Measurements from ENCODE around the gene GCH1. TPM values are rescaled to one million over a fixed set of nuclear protein-coding genes. Genes with fewer than 3 reads are reported as not detected.
A peak's percentile ranks its signal among the peaks of the same experiment; 100 is the strongest.
"Not testable (repeated sequence)": the region's sequence is repeated elsewhere in the genome, so short reads cannot be mapped to it uniquely, and the experiment has no call there.

The GCH1 gene
- total RNA-seq, 1 donor from 2014 or later, result 0.43 TPM

DNA sequence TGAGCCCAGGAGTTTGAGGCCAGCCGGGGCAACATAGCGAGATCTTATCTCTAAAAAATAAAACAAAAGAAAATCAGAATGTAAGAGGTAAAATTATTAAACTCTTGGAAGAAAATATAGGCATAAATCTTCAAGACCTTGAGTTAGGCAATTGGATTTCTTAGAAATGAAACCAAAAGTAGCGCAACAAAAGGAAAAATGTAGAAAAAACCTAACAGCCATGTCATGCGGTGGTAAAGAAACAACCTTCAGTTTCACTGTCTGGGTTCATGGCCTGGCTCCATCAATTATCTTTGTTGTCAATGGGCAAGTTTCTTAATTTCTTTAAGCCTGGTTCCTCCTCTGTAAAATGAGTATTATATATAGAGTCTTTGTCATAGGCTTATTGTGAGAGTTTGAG is 5.6 kb upstream of the GCH1 start:
- no peaks in the 10 kb centered on the region for H3K4me1 Mint-ChIP-seq (ENCODE audit: unreplicated experiment)
- no peak overlapping the region for H3K4me3 Mint-ChIP-seq (ENCODE audit: unreplicated experiment)
- TF ChIP-seq, protein P1, sequence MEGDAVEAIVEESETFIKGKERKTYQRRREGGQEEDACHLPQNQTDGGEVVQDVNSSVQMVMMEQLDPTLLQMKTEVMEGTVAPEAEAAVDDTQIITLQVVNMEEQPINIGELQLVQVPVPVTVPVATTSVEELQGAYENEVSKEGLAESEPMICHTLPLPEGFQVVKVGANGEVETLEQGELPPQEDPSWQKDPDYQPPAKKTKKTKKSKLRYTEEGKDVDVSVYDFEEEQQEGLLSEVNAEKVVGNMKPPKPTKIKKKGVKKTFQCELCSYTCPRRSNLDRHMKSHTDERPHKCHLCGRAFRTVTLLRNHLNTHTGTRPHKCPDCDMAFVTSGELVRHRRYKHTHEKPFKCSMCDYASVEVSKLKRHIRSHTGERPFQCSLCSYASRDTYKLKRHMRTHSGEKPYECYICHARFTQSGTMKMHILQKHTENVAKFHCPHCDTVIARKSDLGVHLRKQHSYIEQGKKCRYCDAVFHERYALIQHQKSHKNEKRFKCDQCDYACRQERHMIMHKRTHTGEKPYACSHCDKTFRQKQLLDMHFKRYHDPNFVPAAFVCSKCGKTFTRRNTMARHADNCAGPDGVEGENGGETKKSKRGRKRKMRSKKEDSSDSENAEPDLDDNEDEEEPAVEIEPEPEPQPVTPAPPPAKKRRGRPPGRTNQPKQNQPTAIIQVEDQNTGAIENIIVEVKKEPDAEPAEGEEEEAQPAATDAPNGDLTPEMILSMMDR (IDR thresholded peaks at IDR 0.05), result no peak
- H3K9me3 Mint-ChIP-seq (ENCODE audit: unreplicated experiment), result no peaks in the 10 kb centered on the region
- no peaks in the 10 kb centered on the region for H3K36me3 Mint-ChIP-seq (ENCODE audit: unreplicated experiment)
- H3K27me3 Mint-ChIP-seq (ENCODE audit: unreplicated experiment), result peaks cover 23% of the 10 kb centered on the region
- no peak overlapping the region for H3K27ac Mint-ChIP-seq (ENCODE audit: unreplicated experiment)
- DNase-seq (ENCODE audit: extremely low spot score, unreplicated experiment), result no peak

DNA sequence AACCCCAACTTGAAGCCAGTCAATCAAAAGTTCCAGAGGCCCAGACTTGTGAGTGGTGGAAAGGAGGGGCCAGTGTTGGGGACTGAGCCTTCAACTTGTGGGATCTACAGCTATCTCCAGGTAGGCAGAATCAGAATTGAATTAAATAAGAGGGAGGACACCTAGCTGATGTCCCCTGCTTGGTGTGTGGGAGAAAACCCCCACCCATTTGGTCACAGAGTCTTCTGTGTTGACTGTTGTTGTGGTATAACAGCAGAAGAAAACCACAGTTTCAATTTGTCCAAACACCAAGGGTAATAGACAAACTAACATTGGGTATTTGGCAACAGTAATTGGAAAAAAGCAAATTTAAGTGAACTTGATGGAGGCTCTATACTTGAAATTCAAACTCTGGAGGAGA is 3.4 kb upstream of the GCH1 start:
- Mint-ChIP-seq H3K36me3 (ENCODE audit: unreplicated experiment) (no peaks in the 10 kb centered on the region), H3K9me3 (ENCODE audit: unreplicated experiment) (no peaks in the 10 kb centered on the region), H3K27ac (ENCODE audit: unreplicated experiment) (no peak overlapping the region), H3K4me3 (ENCODE audit: unreplicated experiment) (no peak overlapping the region), H3K27me3 (ENCODE audit: unreplicated experiment) (peaks cover 28% of the 10 kb centered on the region), H3K4me1 (ENCODE audit: unreplicated experiment) (peaks cover 6% of the 10 kb centered on the region)
- TF ChIP-seq, protein P1 (IDR thresholded peaks at IDR 0.05), result no peak
- DNase-seq (ENCODE audit: extremely low spot score, unreplicated experiment), result no peak

DNA sequence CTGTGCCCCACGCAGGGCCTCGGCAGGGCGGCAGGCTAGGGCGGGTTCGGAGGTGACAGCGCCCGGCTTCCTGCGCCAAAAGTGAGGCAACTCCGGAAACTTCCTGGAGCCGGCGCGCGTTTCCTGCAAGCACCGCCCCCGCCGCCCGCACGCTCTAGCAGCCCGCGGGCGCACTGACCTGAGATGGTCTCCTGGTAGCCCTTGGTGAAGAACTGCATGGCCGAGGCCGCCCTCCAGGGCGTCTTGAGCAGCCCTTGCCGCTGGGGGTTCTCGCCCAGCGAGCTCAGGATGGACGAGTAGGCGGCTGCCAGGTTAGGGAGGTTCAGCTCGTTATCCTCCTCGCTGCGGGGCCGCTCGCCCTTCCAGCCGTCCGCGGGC is 494 bp downstream of the GCH1 start:
- peak overlapping the region; percentile 77 for H3K4me3 Mint-ChIP-seq (ENCODE audit: unreplicated experiment)
- peaks cover 23% of the 10 kb centered on the region for H3K27me3 Mint-ChIP-seq (ENCODE audit: unreplicated experiment)
- TF ChIP-seq, protein P1 (IDR thresholded peaks at IDR 0.05), result no peak
- H3K36me3 Mint-ChIP-seq (ENCODE audit: unreplicated experiment), result no peaks in the 10 kb centered on the region
- no peak overlapping the region for H3K27ac Mint-ChIP-seq (ENCODE audit: unreplicated experiment)
- no peaks in the 10 kb centered on the region for H3K9me3 Mint-ChIP-seq (ENCODE audit: unreplicated experiment)
- peaks cover 10% of the 10 kb centered on the region for H3K4me1 Mint-ChIP-seq (ENCODE audit: unreplicated experiment)
- DNase-seq (ENCODE audit: extremely low spot score, unreplicated experiment), result peak; percentile 86

- DNase-seq (ENCODE audit: extremely low spot score, unreplicated experiment), result no peak
- peaks cover 10% of the 10 kb centered on the region for H3K4me1 Mint-ChIP-seq (ENCODE audit: unreplicated experiment)
- no peak overlapping the region for H3K27ac Mint-ChIP-seq (ENCODE audit: unreplicated experiment)
- H3K9me3 Mint-ChIP-seq (ENCODE audit: unreplicated experiment), result no peaks in the 10 kb centered on the region
- no peaks in the 10 kb centered on the region for H3K36me3 Mint-ChIP-seq (ENCODE audit: unreplicated experiment)
- H3K27me3 Mint-ChIP-seq (ENCODE audit: unreplicated experiment), result peaks cover 20% of the 10 kb centered on the region
- H3K4me3 Mint-ChIP-seq (ENCODE audit: unreplicated experiment), result peak overlapping the region; percentile 77
- TF ChIP-seq, protein P1 (IDR thresholded peaks at IDR 0.05), result no peak
These were observed 1.1 kb downstream of the GCH1 start for GRCh38 chr14:54901380-54902142.

DNA sequence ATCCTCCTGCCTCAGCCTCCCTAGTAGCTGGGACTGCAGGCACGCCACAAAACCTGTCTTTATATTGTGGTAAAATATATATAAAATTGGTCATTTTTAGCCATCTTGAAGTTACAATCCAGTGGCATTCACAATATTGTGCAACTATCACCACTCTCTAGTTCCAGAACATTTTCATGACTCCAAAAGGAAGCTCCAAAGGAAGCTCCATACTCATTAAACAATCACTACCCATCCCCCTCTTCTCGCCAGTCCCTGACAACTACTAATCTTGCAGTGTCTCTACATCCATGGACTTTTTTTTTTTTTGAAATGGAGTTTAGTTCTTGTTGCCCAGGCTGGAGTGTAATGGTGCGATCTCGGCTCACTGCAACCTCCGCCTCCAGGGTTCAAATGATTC is 3.1 kb downstream of the GCH1 start:
- Mint-ChIP-seq H3K9me3 (ENCODE audit: unreplicated experiment) (no peaks in the 10 kb centered on the region), H3K4me1 (ENCODE audit: unreplicated experiment) (peaks cover 10% of the 10 kb centered on the region), H3K27me3 (ENCODE audit: unreplicated experiment) (peaks cover 12% of the 10 kb centered on the region), H3K27ac (ENCODE audit: unreplicated experiment) (no peak overlapping the region), H3K36me3 (ENCODE audit: unreplicated experiment) (no peaks in the 10 kb centered on the region), H3K4me3 (ENCODE audit: unreplicated experiment) (no peak overlapping the region)
- no peak for DNase-seq (ENCODE audit: extremely low spot score, unreplicated experiment)
- TF ChIP-seq, protein P1 (IDR thresholded peaks at IDR 0.05), result no peak

GRCh38 chr14:54897809-54898555 is 4.6 kb downstream of the GCH1 start:
- not testable (repeated sequence) for H3K27me3 Mint-ChIP-seq (ENCODE audit: unreplicated experiment); H3K4me3 Mint-ChIP-seq (ENCODE audit: unreplicated experiment); H3K4me1 Mint-ChIP-seq (ENCODE audit: unreplicated experiment); H3K36me3 Mint-ChIP-seq (ENCODE audit: unreplicated experiment); H3K27ac Mint-ChIP-seq (ENCODE audit: unreplicated experiment); H3K9me3 Mint-ChIP-seq (ENCODE audit: unreplicated experiment); DNase-seq (ENCODE audit: extremely low spot score, unreplicated experiment)
